ENCODE measurements around the gene VARS2.

DNA sequence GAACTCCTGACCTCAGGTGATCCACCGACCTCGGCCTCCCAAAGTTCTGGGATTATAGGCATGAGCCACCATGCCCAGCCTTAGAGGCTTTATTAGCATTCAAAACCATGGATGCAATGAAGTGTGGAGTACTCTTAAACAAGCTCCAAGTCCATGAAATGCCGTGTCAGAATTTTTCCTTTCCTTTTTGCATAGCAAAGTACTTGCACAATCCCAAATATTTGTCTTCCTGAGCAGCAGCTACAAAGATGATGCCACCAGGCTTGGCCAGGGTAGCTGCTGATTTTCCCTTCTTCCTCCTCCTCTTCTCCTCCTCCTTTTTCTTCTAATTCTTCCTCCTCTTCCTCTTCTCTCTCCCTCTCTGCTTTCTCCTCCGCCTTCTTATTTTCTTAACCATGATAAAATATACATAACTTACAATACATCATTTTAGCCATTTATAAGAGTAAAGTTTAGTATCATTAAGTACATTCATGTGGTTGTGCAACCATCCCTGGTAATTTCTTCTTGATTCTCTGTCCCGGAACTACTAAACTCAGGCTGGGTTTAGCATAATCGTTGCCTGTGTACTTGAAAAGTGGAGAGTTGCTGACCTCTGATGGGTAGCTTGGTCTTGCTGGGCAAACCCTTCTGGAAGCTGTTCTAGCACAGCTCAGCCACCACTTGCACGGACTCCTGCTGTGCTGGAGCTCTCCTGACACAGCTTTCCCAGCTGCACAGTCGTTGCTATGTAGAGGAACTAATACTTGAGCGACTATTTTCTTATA, 47.1 kb downstream of the VARS2 start:
- TF ChIP-seq, protein P1, sequence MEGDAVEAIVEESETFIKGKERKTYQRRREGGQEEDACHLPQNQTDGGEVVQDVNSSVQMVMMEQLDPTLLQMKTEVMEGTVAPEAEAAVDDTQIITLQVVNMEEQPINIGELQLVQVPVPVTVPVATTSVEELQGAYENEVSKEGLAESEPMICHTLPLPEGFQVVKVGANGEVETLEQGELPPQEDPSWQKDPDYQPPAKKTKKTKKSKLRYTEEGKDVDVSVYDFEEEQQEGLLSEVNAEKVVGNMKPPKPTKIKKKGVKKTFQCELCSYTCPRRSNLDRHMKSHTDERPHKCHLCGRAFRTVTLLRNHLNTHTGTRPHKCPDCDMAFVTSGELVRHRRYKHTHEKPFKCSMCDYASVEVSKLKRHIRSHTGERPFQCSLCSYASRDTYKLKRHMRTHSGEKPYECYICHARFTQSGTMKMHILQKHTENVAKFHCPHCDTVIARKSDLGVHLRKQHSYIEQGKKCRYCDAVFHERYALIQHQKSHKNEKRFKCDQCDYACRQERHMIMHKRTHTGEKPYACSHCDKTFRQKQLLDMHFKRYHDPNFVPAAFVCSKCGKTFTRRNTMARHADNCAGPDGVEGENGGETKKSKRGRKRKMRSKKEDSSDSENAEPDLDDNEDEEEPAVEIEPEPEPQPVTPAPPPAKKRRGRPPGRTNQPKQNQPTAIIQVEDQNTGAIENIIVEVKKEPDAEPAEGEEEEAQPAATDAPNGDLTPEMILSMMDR (IDR thresholded peaks at IDR 0.05): no peak
- no peak for TF ChIP-seq POLR2AphosphoS5 (IDR thresholded peaks at IDR 0.05)
- no peak for TF ChIP-seq EP300 (IDR thresholded peaks at IDR 0.05)
- TF ChIP-seq POLR2A (IDR thresholded peaks at IDR 0.05): no peak

Data from sigmoid colon (tissue), 4 donors.